Measurements from ENCODE around the gene ATP5F1D. TPM values are rescaled to one million over a fixed set of nuclear protein-coding genes. Genes with fewer than 3 reads are reported as not detected.

Gene ATP5F1D
- total RNA-seq, 3 donors from 2014 or later, result 47.6 to 64.9 (median 61.3) TPM

GRCh38 chr19:1234051-1234954, 7.2 kb upstream of the ATP5F1D start:
- Histone ChIP-seq H3K4me3 (no peak overlapping the region), H3K27ac (no peak overlapping the region), H3K36me3 (no peaks in the 10 kb centered on the region), H3K27me3 (no peaks in the 10 kb centered on the region), H3K4me1 (peaks cover 0 to 5% of the 10 kb centered on the region in 2 donors), H3K9me3 (no peaks in the 10 kb centered on the region)
- TF ChIP-seq CTCF (IDR thresholded peaks at IDR 0.05) (no peak), POLR2AphosphoS5 (IDR thresholded peaks at IDR 0.05) (no peak), POLR2A (IDR thresholded peaks at IDR 0.05) (no peak)
- no peak for DNase-seq (ENCODE audit: low spot score in 2 of 2)
- intact Hi-C loops (cut with DNase I; ENCODE audit: low total_unique reads), result no loop called here

- H3K4me1 ChIP-seq, result peaks cover 0 to 5% of the 10 kb centered on the region in 2 donors
- no peaks in the 10 kb centered on the region for H3K9me3 ChIP-seq
- H3K36me3 ChIP-seq, result no peaks in the 10 kb centered on the region
- no peak overlapping the region for H3K27ac ChIP-seq
- no peak overlapping the region for H3K4me3 ChIP-seq
- no peak for DNase-seq (ENCODE audit: low spot score in 2 of 2)
- intact Hi-C loops (cut with DNase I; ENCODE audit: low total_unique reads), result no loop called here
- no peaks in the 10 kb centered on the region for H3K27me3 ChIP-seq
- TF ChIP-seq POLR2A (IDR thresholded peaks at IDR 0.05) (no peak), CTCF (IDR thresholded peaks at IDR 0.05) (no peak), POLR2AphosphoS5 (IDR thresholded peaks at IDR 0.05) (no peak)
Observed at GRCh38 chr19:1234955-1235380, 6.6 kb upstream of the ATP5F1D start.

- Histone ChIP-seq H3K27me3 (no peaks in the 10 kb centered on the region), H3K27ac (no peak overlapping the region), H3K4me3 (peak overlapping the region in 2 of 3 donors; percentile 64 to 87), H3K36me3 (no peaks in the 10 kb centered on the region), H3K4me1 (peaks cover 3 to 7% of the 10 kb centered on the region in 2 donors), H3K9me3 (no peaks in the 10 kb centered on the region)
- no peak for TF ChIP-seq POLR2AphosphoS5 (IDR thresholded peaks at IDR 0.05)
- TF ChIP-seq CTCF (IDR thresholded peaks at IDR 0.05), result no peak
- no peak for DNase-seq (ENCODE audit: low spot score in 2 of 2)
- intact Hi-C loops (cut with DNase I; ENCODE audit: low total_unique reads), result no loop called here
Observed at GRCh38 chr19:1235625-1236538, 5.7 kb upstream of the ATP5F1D start.

GRCh38 chr19:1236576-1236975, 5.0 kb upstream of the ATP5F1D start:
- peaks cover 8 to 10% of the 10 kb centered on the region in 2 donors for H3K4me1 ChIP-seq
- TF ChIP-seq CTCF (IDR thresholded peaks at IDR 0.05), result no peak
- TF ChIP-seq POLR2AphosphoS5 (IDR thresholded peaks at IDR 0.05), result no peak
- no peak for TF ChIP-seq POLR2A (IDR thresholded peaks at IDR 0.05)
- intact Hi-C loops (cut with DNase I; ENCODE audit: low total_unique reads), result no loop called here

More at GRCh38 chr19:1236576-1236975, 5.0 kb upstream of the ATP5F1D start:
- peak overlapping the region; percentile 47 to 87 (median 64) for H3K4me3 ChIP-seq
- H3K36me3 ChIP-seq, result no peaks in the 10 kb centered on the region
- H3K27me3 ChIP-seq, result no peaks in the 10 kb centered on the region
- no peak for DNase-seq (ENCODE audit: low spot score in 2 of 2)
- peak overlapping the region in 1 of 2 donors; percentile 97 for H3K27ac ChIP-seq
- H3K9me3 ChIP-seq, result no peaks in the 10 kb centered on the region
